HEK293 (cell line): ENCODE results near the gene GBX1.

Experiments used
- CTCF ChIA-PET: fragments of 350-600 bp; formaldehyde crosslinking; extraction: SDS; loops from one replicate; lab custom pipeline; 2021; ENCODE audit warnings: antibody characterized with exemption; lab: Yijun Ruan, JAX
- POLR2A ChIA-PET: fragments of 300-600 bp; formaldehyde crosslinking; extraction: SDS; loops from one replicate; lab custom pipeline; 2020; ENCODE audit warnings: antibody characterized with exemption, inconsistent platforms; lab: Yijun Ruan, JAX
- H3K27ac ChIP-seq: fragments of 200-500 bp; sonication (Bioruptor generic); 2 replicates; pipeline ENCODE4 v1.5.1; 2014; ENCODE audit warnings: low read depth, low read length, control low read depth, inconsistent platforms; ENCODE audit errors: extremely low read depth
- H3K36me3 ChIP-seq, 2 experiments: fragments of 200-500 bp in 1 of 2; sonication (Bioruptor generic) in 1 of 2; 1 replicate in 1 of 2; 2 replicates in 1 of 2; pipeline ENCODE4 v1.5.1; 2014 to 2017; ENCODE audit warnings: inconsistent platforms in 2 of 2, low read length in 2 of 2; ENCODE audit not compliant: control insufficient read depth in 2 of 2, insufficient read depth in 1 of 2
- H3K4me1 ChIP-seq: fragments of 200-500 bp; sonication (Bioruptor generic); 2 replicates; pipeline ENCODE4 v1.5.1; 2014; ENCODE audit warnings: mild to moderate bottlenecking, low read length, inconsistent platforms; ENCODE audit not compliant: control insufficient read depth, insufficient read depth
- H3K4me3 ChIP-seq: 2 replicates; pipeline ENCODE4 v1.5.1; 2011; ENCODE audit warnings: low read depth, mild to moderate bottlenecking, control low read depth, low read length, moderate library complexity
- H3K9me3 ChIP-seq: fragments of 200-500 bp; sonication (Bioruptor generic); 2 replicates; pipeline ENCODE4 v1.5.1; 2014; ENCODE audit warnings: low read depth, low read length, inconsistent platforms; ENCODE audit not compliant: control insufficient read depth, insufficient read depth
- FEZF1 ChIP-seq: fragments of 450-650 bp; formaldehyde crosslinking; IDR thresholded peaks from 2 replicates; pipeline ENCODE4 v1.5.1; 2016; ENCODE audit warnings: missing biosample characterization, missing genetic modification characterization
- GLIS2 ChIP-seq: fragments of 450-650 bp; formaldehyde crosslinking; IDR thresholded peaks from 2 replicates; pipeline ENCODE4 v1.5.1; 2016; ENCODE audit warnings: missing biosample characterization, missing genetic modification characterization
- HIC1 ChIP-seq: fragments of 450-650 bp; formaldehyde crosslinking; IDR thresholded peaks from 2 replicates; pipeline ENCODE4 v1.5.1; 2016; ENCODE audit warnings: missing biosample characterization, missing genetic modification characterization
- KLF8 ChIP-seq: fragments of 450-650 bp; formaldehyde crosslinking; IDR thresholded peaks from 2 replicates; pipeline ENCODE4 v1.5.1; 2016; ENCODE audit warnings: missing biosample characterization, missing genetic modification characterization
- MYNN ChIP-seq: fragments of 450-650 bp; formaldehyde crosslinking; IDR thresholded peaks from 2 replicates; pipeline ENCODE4 v1.5.1; 2016; ENCODE audit warnings: missing biosample characterization, missing genetic modification characterization, borderline replicate concordance
- REPIN1 ChIP-seq: fragments of 450-650 bp; formaldehyde crosslinking; IDR thresholded peaks from 2 replicates; pipeline ENCODE4 v1.5.1; 2017; ENCODE audit warnings: missing biosample characterization, missing genetic modification characterization, low read depth
- SCRT1 ChIP-seq: fragments of 450-650 bp; formaldehyde crosslinking; IDR thresholded peaks from 2 replicates; pipeline ENCODE4 v1.5.1; 2016; ENCODE audit warnings: missing biosample characterization, missing genetic modification characterization, borderline replicate concordance
- SP2 ChIP-seq: fragments of 450-650 bp; formaldehyde crosslinking; IDR thresholded peaks from 2 replicates; pipeline ENCODE4 v1.5.1; 2016; ENCODE audit warnings: missing biosample characterization, missing genetic modification characterization
- SP7 ChIP-seq: fragments of 450-650 bp; formaldehyde crosslinking; IDR thresholded peaks from 2 replicates; pipeline ENCODE4 v1.5.1; 2016; ENCODE audit warnings: missing biosample characterization, missing genetic modification characterization
- TCF7L2 ChIP-seq: IDR thresholded peaks from 2 replicates; pipeline ENCODE4 v1.6.1; 2011; ENCODE audit warnings: low read depth, mild to moderate bottlenecking, inconsistent platforms, low read length, moderate library complexity, borderline replicate concordance
- ZBTB17 ChIP-seq: fragments of 450-650 bp; formaldehyde crosslinking; IDR thresholded peaks from 2 replicates; pipeline ENCODE4 v1.5.1; 2016; ENCODE audit warnings: missing biosample characterization, missing genetic modification characterization
- ZBTB48 ChIP-seq: fragments of 450-650 bp; formaldehyde crosslinking; IDR thresholded peaks from 2 replicates; pipeline ENCODE4 v1.5.1; 2016; ENCODE audit warnings: missing biosample characterization, missing genetic modification characterization
- ZBTB7A ChIP-seq: fragments of 450-650 bp; formaldehyde crosslinking; IDR thresholded peaks from 2 replicates; pipeline ENCODE4 v1.5.1; 2016; ENCODE audit warnings: low read depth, missing biosample characterization, missing genetic modification characterization
- ZFP41 ChIP-seq: fragments of 450-650 bp; formaldehyde crosslinking; IDR thresholded peaks from 2 replicates; pipeline ENCODE4 v1.5.1; 2016; ENCODE audit warnings: missing biosample characterization, missing genetic modification characterization, borderline replicate concordance
- ZIC2 ChIP-seq: fragments of 450-650 bp; formaldehyde crosslinking; IDR thresholded peaks from 2 replicates; pipeline ENCODE4 v1.5.1; 2016; ENCODE audit warnings: missing biosample characterization, missing genetic modification characterization
- ZNF132 ChIP-seq: fragments of 450-650 bp; formaldehyde crosslinking; IDR thresholded peaks from 2 replicates; pipeline ENCODE4 v1.5.1; 2017; ENCODE audit warnings: missing biosample characterization, missing genetic modification characterization, borderline replicate concordance
- ZNF155 ChIP-seq: fragments of 450-650 bp; formaldehyde crosslinking; IDR thresholded peaks from 2 replicates; pipeline ENCODE4 v1.5.1; 2016; ENCODE audit warnings: missing biosample characterization, missing genetic modification characterization
- ZNF521 ChIP-seq: fragments of 450-650 bp; formaldehyde crosslinking; IDR thresholded peaks from 2 replicates; pipeline ENCODE4 v1.5.1; 2017; ENCODE audit warnings: missing biosample characterization, mild to moderate bottlenecking, missing genetic modification characterization
- ZNF530 ChIP-seq: fragments of 450-650 bp; formaldehyde crosslinking; IDR thresholded peaks from 2 replicates; pipeline ENCODE4 v1.5.1; 2016; ENCODE audit warnings: low read depth, missing biosample characterization, missing genetic modification characterization
- ZNF670 ChIP-seq: fragments of 450-650 bp; formaldehyde crosslinking; IDR thresholded peaks from 2 replicates; pipeline ENCODE4 v1.5.1; 2016; ENCODE audit warnings: missing biosample characterization, missing genetic modification characterization, low read depth
- ZNF677 ChIP-seq: fragments of 450-650 bp; IDR thresholded peaks from 2 replicates; pipeline ENCODE4 v1.5.0; 2018; ENCODE audit warnings: missing biosample characterization, mild to moderate bottlenecking, missing genetic modification characterization, moderate library complexity
- ZSCAN16 ChIP-seq: fragments of 450-650 bp; formaldehyde crosslinking; IDR thresholded peaks from 2 replicates; pipeline ENCODE4 v1.5.1; 2016; ENCODE audit warnings: missing biosample characterization, missing genetic modification characterization
- ZSCAN5A ChIP-seq: fragments of 450-650 bp; formaldehyde crosslinking; IDR thresholded peaks from 2 replicates; pipeline ENCODE4 v1.5.1; 2016; ENCODE audit warnings: missing biosample characterization, missing genetic modification characterization
- TF ChIP-seq, protein P1 (sequence below): fragments of 450-650 bp; formaldehyde crosslinking; IDR thresholded peaks from 2 replicates; pipeline ENCODE4 v1.5.1; 2017; ENCODE audit warnings: missing biosample characterization, missing genetic modification characterization
- TF ChIP-seq, protein P2 (sequence below): fragments of 450-650 bp; formaldehyde crosslinking; IDR thresholded peaks from 2 replicates; pipeline ENCODE4 v1.5.1; 2017; ENCODE audit warnings: missing biosample characterization, missing genetic modification characterization
- TF ChIP-seq, protein P3 (sequence below): fragments of 450-650 bp; formaldehyde crosslinking; IDR thresholded peaks from 2 replicates; pipeline ENCODE4 v1.5.1; 2017; ENCODE audit warnings: missing biosample characterization, mild to moderate bottlenecking, missing genetic modification characterization, moderate library complexity

GBX1 gene

GRCh38 chr7:151114151-151115090 lies 53.1 kb downstream of the GBX1 start (continued):
- TF ChIP-seq, protein P1, sequence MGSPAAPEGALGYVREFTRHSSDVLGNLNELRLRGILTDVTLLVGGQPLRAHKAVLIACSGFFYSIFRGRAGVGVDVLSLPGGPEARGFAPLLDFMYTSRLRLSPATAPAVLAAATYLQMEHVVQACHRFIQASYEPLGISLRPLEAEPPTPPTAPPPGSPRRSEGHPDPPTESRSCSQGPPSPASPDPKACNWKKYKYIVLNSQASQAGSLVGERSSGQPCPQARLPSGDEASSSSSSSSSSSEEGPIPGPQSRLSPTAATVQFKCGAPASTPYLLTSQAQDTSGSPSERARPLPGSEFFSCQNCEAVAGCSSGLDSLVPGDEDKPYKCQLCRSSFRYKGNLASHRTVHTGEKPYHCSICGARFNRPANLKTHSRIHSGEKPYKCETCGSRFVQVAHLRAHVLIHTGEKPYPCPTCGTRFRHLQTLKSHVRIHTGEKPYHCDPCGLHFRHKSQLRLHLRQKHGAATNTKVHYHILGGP (tag by site-specific recombination), result no peak
- no peak for TF ChIP-seq FEZF1

GRCh38 chr7:151113344-151114150 lies 53.9 kb downstream of the GBX1 start:
- Histone ChIP-seq H3K4me3 (no peak overlapping the region; the same call in 1 of the 2 replicates), H3K27ac (no peak overlapping the region), H3K4me1 (no peaks in the 10 kb centered on the region), H3K36me3 (peaks cover 0 to 30% of the 10 kb centered on the region in 2 experiments; a peak in 1 of 3 replicates), H3K9me3 (no peaks in the 10 kb centered on the region)
- CTCF ChIA-PET, result interaction anchor here (0.5 to 5.5 kb wide), 13 partner anchors 9 to 148 kb away, joined by 3 to 43 read pairs (median 3); no protein-coding TSS in a partner anchor
- POLR2A ChIA-PET, result interaction anchor here (0.8 to 1.2 kb wide), 4 partner anchors 33 to 94 kb away, joined by 3 to 4 read pairs (median 3); partner anchors contain the start of genes ABCB8 and FASTK
- TF ChIP-seq TCF7L2 (peak; percentile 92), FEZF1 (peak; percentile 72), ZFP41 (tag by site-specific recombination) (no peak), SP2 (tag by site-specific recombination) (peak; percentile 34), ZNF155 (tag by site-specific recombination) (no peak), ZBTB48 (no peak), GLIS2 (tag by site-specific recombination) (no peak), HIC1 (tag by site-specific recombination) (peak; percentile 57; the same call in 1 of the 2 replicates), SCRT1 (tag by site-specific recombination) (no peak), ZBTB7A (tag by site-specific recombination) (no peak), REPIN1 (no peak), ZNF670 (tag by site-specific recombination) (no peak), ZBTB17 (tag by site-specific recombination) (peak; percentile 54), ZNF132 (tag by site-specific recombination) (no peak), SP7 (tag by site-specific recombination) (no peak), ZNF677 (tag by site-specific recombination) (no peak), ZNF530 (tag by site-specific recombination) (no peak), ZIC2 (tag by site-specific recombination) (peak; percentile 83), ZNF521 (no peak), MYNN (no peak), KLF8 (tag by site-specific recombination) (no peak), ZSCAN16 (tag by site-specific recombination) (no peak), ZSCAN5A (tag by site-specific recombination) (no peak)
- TF ChIP-seq, protein P2, sequence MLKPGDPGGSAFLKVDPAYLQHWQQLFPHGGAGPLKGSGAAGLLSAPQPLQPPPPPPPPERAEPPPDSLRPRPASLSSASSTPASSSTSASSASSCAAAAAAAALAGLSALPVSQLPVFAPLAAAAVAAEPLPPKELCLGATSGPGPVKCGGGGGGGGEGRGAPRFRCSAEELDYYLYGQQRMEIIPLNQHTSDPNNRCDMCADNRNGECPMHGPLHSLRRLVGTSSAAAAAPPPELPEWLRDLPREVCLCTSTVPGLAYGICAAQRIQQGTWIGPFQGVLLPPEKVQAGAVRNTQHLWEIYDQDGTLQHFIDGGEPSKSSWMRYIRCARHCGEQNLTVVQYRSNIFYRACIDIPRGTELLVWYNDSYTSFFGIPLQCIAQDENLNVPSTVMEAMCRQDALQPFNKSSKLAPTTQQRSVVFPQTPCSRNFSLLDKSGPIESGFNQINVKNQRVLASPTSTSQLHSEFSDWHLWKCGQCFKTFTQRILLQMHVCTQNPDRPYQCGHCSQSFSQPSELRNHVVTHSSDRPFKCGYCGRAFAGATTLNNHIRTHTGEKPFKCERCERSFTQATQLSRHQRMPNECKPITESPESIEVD, result no peak
- TF ChIP-seq, protein P3, sequence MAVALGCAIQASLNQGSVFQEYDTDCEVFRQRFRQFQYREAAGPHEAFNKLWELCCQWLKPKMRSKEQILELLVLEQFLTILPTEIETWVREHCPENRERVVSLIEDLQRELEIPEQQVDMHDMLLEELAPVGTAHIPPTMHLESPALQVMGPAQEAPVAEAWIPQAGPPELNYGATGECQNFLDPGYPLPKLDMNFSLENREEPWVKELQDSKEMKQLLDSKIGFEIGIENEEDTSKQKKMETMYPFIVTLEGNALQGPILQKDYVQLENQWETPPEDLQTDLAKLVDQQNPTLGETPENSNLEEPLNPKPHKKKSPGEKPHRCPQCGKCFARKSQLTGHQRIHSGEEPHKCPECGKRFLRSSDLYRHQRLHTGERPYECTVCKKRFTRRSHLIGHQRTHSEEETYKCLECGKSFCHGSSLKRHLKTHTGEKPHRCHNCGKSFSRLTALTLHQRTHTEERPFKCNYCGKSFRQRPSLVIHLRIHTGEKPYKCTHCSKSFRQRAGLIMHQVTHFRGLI (tag by site-specific recombination), result peak; percentile 55
